ENCODE data around the gene KRTAP9-4.
"Not testable (repeated sequence)": the region's sequence is repeated elsewhere in the genome, so short reads cannot be mapped to it uniquely, and the experiment has no call there.

Gene KRTAP9-4

DNA sequence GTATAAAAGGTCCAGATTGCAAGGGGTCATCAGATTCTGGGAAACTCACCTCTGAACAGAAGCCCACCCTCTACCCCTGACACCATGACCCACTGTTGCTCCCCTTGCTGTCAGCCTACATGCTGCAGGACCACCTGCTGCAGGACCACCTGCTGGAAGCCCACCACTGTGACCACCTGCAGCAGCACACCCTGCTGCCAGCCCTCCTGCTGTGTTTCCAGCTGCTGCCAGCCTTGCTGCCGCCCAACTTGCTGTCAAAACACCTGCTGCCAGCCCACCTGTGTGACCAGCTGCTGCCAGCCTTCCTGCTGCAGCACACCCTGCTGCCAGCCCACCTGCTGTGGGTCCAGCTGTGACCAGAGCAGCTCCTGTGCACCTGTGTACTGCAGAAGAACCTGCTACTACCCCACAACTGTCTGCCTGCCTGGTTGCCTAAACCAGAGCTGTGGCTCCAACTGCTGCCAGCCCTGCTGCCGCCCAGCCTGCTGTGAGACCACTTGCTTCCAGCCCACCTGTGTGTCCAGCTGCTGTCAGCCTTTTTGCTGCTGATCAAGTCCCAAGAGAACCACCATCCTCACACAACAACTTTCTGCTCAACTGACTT, at the start of gene KRTAP9-4:
Gene KRTAP9-4 (plus strand): TSS at position 51 of the 604 bp plus-strand sequence. CDS start 34 bp downstream, at position 85.
- DNase-seq (ENCODE audit: low spot score): not testable (repeated sequence)

DNA sequence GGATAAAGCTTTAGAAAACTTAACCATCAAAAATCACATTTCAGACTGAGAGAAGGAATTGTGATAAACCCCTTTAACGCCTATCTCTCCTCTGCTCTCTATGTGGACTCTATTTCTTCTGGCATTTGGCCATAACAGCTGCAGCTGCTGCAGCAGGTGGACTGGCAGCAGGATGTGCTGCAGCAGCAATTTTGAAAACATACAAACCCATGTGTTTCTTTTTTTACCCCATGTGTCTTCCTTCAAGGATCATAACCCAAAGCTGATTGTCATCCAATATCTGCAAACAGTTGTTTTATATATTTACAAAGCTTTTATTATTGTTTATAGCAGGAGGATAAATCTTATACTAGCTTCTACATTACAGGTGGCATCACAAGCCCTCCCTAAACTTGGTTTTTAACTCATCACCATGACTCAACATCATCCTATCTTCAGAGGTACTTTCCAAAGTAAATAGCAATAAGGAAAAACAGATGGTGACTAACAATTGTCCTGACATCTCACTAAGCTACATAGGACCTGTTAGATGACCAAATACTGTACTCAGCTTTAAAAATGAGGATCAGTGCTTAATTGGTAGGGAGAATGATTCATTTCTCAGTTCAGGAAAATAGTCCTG, 37.5 kb upstream of the KRTAP9-4 start:
- DNase-seq (ENCODE audit: low spot score): no peak

- no peak for DNase-seq (ENCODE audit: low spot score)
Measured at GRCh38 chr17:41212524-41213169, 36.8 kb upstream of the KRTAP9-4 start.

- DNase-seq (ENCODE audit: low spot score): no peak
Measured at GRCh38 chr17:41215681-41216080, 33.8 kb upstream of the KRTAP9-4 start.

DNA sequence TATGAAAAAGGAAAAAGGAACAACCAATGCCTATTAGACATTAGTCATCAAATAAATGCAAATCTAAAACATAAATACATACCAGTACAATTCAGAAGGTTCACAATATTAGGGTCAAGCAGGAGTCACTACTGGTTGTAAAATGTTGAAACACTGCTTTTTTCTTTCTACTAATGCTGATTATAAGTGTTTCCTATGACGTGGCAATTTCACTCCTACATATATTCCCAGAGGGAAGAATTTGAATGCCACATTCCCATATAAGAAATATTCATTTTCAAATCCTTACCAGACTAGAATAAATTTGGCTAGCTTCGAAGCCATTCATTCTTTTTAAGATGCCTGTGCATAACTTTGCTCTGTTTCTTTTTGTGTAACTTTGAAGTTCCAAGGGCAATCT, 25.7 kb upstream of the KRTAP9-4 start:
- DNase-seq (ENCODE audit: low spot score): no peak

DNA sequence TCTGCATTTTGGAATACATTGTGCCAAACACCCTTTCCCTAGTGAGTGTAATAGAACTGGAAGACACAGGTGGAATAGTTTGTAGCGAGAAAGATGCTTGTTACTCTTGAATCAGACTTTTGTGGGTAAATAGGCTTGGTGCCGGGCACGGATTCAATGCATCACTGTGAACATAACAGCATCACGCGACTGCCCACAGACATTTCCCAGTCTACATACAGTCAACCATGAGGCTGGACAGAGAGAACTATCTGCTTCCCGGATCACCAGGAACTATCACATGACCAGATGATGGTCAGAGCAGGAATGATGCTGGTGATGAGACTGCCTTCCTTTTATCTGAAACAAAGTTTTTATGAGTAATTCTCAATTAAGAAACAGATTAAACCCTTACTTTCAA, 23.4 kb upstream of the KRTAP9-4 start:
- DNase-seq (ENCODE audit: low spot score): no peak

GRCh38 chr17:41226598-41227095, 22.8 kb upstream of the KRTAP9-4 start, which contains the start of gene KRTAP9-2:
Gene KRTAP9-2 (plus strand): TSS chr17:41226648. CDS start chr17:41226655, 7 bp downstream.
- DNase-seq (ENCODE audit: low spot score): not testable (repeated sequence)

- no peak for DNase-seq (ENCODE audit: low spot score)
Measured at GRCh38 chr17:41230094-41230493, 19.4 kb upstream of the KRTAP9-4 start.

- DNase-seq (ENCODE audit: low spot score): no peak
Measured at GRCh38 chr17:41231731-41232130, 17.8 kb upstream of the KRTAP9-4 start.

- DNase-seq (ENCODE audit: low spot score): not testable (repeated sequence)
Measured at GRCh38 chr17:41232399-41233105, 16.9 kb upstream of the KRTAP9-4 start, which contains the start of gene KRTAP9-3. Gene KRTAP9-3 (plus strand): TSS chr17:41232449. CDS start chr17:41232502, 53 bp downstream.

GRCh38 chr17:41237116-41237515, 12.4 kb upstream of the KRTAP9-4 start:
- not testable (repeated sequence) for DNase-seq (ENCODE audit: low spot score)

DNA sequence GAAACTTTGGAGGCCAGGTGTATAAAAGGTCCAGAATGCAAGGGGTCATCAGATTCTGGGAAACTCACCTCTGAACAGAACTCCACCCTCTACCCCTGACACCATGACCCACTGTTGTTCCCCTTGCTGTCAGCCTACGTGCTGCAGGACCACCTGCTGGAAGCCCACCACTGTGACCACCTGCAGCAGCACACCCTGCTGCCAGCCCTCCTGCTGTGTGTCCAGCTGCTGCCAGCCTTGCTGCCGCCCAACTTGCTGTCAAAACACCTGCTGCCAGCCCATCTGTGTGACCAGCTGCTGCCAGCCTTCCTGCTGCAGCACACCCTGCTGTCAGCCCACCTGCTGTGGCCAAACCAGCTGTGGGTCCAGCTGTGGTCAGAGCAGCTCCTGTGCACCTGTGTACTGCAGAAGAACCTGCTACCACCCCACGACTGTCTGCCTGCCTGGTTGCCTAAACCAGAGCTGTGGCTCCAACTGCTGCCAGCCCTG, 11.5 kb upstream of the KRTAP9-4 start, which contains the start of gene KRTAP9-8:
Gene KRTAP9-8 (plus strand): TSS at position 51 of the 489 bp plus-strand sequence. CDS start 53 bp downstream, at position 104.
- not testable (repeated sequence) for DNase-seq (ENCODE audit: low spot score)

DNA sequence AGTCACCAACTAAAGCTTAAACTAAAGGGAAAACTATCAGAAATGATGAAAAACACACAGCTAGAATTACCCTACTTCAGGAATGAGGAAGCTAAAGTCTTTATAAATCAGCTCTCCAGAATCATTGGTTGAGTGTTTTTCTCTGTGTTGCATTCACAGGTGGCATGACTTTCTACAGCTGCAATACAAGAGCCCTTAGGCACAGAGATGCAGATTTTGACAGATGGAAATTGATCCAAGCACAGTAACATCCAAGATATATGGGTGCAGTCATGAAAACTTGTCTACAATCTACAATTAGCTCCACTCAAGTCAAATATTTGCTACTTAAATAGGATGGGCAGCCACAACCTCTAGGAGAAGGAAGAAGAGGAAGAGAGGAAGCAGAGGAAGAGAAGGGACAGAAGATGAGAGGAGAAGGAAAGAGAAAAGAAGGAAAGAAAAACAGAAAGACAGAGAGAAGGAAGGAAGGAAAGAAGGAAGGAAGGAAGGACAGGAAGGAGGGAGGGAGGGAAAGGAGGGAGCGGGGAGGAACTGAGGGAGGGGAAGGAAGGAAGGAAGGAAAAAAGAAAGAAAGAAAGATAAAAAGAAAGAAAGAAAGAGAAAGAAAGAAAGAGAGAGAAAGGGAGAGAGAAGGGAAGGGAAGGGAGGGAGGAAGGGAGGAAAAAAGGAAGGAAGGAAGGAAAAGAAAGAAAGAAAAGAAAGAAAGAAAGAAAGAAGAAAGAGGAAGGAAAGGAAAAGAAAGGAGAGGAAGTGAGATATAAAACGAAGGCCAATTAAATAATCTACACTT, 2.3 kb upstream of the KRTAP9-4 start:
- DNase-seq (ENCODE audit: low spot score): not testable (repeated sequence)

DNA sequence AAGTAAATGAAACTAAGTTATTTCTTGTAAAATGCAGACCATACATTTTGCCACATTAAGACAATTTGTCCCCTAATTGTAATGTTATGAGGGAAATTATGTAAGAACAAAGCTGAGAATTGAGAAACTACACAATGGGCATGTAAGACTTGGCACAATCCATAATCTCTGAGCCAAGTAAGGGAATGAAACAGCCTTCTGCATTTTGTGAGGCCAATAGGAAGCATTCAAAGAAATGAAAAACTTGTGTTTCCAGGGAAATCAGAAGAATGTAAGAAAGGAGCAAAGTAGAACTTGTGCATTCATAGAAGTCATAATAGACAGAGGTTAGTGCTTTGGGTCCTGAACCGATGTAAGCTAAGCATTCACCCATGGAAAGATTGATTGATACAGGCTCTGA, 1.8 kb downstream of the KRTAP9-4 start:
- no peak for DNase-seq (ENCODE audit: low spot score)

DNA sequence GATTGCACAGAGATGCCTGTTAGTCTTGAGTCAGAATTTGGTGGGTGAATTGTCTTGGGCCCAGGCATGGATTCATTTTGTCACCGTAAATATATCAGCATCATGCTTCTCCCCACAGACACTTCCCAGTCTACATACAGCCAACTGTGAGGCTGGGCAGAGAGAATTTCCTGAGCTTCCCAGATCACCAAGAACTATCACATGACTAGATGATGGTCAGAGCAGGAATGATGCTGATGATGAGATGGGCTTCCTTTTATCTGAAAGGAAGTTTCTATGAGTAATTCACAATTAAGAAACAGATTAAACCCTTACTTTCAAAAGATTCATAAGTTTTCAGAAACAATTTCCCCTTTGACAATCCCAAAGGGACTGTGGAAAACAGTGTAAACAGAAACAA, 5.4 kb downstream of the KRTAP9-4 start:
- DNase-seq (ENCODE audit: low spot score): no peak

- DNase-seq (ENCODE audit: low spot score): not testable (repeated sequence)
Measured at GRCh38 chr17:41255381-41256290, 6.1 kb downstream of the KRTAP9-4 start, which contains the start of gene KRTAP9-9. Gene KRTAP9-9 (plus strand): TSS chr17:41255384.

DNA sequence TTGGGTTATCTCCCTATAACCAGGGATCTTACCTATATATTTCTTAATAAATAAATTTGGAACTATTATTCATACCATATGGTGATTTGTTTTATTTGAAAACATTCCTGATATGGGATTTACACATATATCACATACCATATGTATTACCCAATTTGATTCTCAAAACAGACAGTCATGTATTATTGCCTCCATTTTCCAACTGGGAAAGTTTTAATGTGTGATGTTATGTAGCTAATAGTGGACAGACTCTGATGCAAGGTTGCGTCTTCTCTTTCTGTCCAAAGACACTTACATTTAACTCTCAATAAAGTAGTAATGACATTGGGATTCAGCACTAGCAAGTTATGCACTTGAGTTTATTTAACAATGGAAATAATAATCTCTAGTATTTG, 6.8 kb downstream of the KRTAP9-4 start:
- no peak for DNase-seq (ENCODE audit: low spot score)

GRCh38 chr17:41258406-41258805, 8.9 kb downstream of the KRTAP9-4 start:
- DNase-seq (ENCODE audit: low spot score): no peak

DNA sequence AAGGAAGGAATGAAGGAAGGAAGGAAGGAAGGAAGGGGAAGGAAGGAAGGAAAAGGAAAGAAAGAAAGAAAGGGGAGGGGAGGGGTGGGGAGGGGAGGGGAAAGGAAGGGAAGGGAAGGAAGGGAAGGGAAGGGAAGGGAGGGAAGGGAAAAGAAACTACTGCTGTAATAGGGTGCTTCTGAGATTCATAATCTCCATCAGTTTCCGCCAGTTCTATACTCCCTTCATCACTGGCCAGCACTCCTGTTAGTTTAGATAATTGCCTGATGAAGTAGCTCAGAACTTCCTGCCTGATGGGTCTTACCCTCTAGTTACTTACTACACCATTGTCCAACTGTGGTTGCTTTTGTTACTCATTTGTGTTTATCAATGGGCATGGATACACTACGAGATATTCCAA, 13.7 kb downstream of the KRTAP9-4 start:
- DNase-seq (ENCODE audit: low spot score): no peak

DNA sequence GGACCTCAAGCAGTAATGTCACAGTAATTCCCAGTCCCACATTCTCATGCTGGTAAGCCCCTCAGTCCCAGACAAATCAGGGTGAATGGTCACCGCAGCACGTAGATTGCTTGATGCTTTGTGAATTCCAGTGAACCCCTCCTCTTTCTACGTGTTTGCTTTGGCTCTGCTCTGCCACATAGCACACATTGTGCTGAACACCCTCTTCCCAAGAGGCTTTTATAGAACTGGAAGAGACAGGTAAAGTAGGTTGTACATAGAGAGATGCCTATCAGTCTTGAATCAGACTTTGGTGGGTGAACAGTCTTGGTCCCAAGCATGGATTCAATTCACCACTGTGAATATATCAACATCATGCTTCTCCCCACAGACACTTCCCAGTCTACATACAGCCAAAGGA, 15.1 kb downstream of the KRTAP9-4 start:
- DNase-seq (ENCODE audit: low spot score): no peak

All from D341Med (cell line).